NT2/D1 (cell line): ENCODE data around the gene ELAC1.

ENCODE experiments used
- SUZ12 ChIP-seq: IDR thresholded peaks from 2 replicates; pipeline ENCODE4 v1.6.1; 2011; ENCODE audit not compliant: insufficient read length, insufficient read depth; ENCODE audit errors: extremely low read depth
- YY1 ChIP-seq: IDR thresholded peaks from 2 replicates; pipeline ENCODE4 v1.6.1; 2011; ENCODE audit not compliant: insufficient read length, insufficient read depth

DNA sequence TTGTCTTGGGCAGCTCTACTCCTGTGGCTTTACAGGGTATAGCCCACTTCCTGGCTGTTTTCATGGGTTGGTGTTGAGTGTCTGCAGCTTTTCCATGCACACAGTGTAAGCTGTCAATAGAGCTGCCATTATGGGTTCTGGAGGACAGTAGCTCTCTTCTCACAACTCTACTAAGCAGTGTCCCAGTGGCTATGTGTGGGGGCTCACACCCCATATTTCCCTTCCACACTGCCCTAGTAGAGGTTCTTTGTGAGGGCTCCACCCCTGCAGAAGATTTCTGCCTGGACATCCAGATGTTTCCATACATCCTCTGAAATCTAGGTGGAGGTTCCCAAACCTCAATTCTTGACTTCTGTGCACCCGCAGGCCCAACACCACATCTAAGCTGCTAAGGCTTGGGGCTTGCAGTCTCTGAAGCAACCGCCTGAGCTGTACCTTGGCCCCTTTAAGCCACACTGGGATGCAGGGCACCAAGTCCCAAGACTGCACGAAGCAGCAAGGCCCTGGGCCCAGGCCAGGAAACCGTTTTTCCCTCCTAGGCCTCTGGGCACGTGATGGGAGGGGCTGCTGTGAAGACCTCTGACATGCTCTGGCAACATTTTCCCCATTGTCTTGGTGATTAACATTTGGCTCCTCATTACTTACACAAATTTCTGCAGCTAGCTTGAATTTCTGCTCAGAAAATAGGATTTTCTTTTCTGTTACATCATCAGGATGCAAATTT, 9.4 kb downstream of the ELAC1 start:
- TF ChIP-seq YY1 (no peak), SUZ12 (no peak)
